Gastroesophageal sphincter (tissue), 3 donors: ENCODE measurements around the gene PYDC1.

Source experiments
- EP300 ChIP-seq: sonication (generic); formaldehyde crosslinking; IDR thresholded peaks from one replicate; pipeline ENCODE4 v1.6.1; 2017; ENCODE audit warnings: antibody characterized with exemption, mild to moderate bottlenecking
- POLR2A ChIP-seq, 2 donors: fragments of 450-650 bp; IDR thresholded peaks; one replicate each; pipeline ENCODE4 v1.6.1; 2017; ENCODE audit warnings: antibody characterized with exemption in 2 of 2, mild to moderate bottlenecking in 2 of 2, moderate library complexity in 1 of 2
- POLR2AphosphoS5 ChIP-seq: sonication (generic); formaldehyde crosslinking; IDR thresholded peaks from one replicate; pipeline ENCODE4 v1.6.1; 2017; ENCODE audit warnings: antibody characterized with exemption
- TF ChIP-seq, protein P1 (sequence below), 4 experiments: fragments of 200-600 bp in 2 of 4; fragments of 450-650 bp in 2 of 4; sonication (generic) in 1 of 4; IDR thresholded peaks; one replicate each; pipeline ENCODE4 v1.5.1; 2017 to 2019; ENCODE audit warnings: antibody characterized with exemption in 4 of 4, mild to moderate bottlenecking in 2 of 4, moderate library complexity in 2 of 4

DNA sequence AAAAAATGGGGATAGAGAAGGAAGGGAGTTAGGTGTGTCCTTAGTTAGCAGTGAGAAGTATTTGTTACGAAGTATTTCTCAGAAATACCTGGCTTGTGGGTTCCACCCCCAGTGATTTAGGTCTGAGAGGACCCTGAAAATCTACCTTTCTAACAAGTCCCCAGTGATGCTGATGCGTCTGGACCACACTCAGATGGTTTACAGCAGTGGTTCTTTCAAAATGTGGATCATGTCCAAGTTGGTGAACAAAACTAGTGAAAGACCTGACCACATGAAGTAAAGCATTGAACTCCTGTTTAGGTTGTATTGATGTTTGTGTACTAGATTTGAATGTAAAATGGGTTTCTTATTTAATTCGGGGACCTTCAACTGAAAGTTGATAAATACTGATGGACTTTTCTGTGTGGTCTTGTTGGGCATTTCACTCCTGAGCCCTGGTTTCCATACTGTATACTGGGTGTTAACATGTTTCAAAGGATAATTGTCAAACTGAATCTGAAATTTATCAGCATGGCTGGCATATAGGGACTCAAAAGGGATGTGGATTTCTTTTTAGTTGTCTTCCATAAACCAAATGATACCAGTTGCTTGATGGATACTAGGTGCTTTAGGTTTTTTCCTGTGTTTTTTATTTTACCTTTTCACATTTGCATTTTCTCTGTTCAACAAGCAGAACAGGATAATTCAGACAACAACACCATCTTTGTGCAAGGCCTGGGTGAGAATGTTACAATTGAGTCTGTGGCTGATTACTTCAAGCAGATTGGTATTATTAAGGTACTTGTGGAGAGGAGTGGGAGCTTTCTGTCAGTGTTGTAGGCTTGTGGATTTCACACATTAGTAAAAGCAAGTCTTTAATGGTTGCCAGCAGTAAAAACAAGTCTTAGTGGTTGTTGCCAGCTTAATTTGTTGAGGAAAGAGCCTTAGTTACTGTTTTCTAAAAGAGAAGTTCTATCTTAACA is 28.2 kb downstream of the PYDC1 start:
- TF ChIP-seq, protein P1, sequence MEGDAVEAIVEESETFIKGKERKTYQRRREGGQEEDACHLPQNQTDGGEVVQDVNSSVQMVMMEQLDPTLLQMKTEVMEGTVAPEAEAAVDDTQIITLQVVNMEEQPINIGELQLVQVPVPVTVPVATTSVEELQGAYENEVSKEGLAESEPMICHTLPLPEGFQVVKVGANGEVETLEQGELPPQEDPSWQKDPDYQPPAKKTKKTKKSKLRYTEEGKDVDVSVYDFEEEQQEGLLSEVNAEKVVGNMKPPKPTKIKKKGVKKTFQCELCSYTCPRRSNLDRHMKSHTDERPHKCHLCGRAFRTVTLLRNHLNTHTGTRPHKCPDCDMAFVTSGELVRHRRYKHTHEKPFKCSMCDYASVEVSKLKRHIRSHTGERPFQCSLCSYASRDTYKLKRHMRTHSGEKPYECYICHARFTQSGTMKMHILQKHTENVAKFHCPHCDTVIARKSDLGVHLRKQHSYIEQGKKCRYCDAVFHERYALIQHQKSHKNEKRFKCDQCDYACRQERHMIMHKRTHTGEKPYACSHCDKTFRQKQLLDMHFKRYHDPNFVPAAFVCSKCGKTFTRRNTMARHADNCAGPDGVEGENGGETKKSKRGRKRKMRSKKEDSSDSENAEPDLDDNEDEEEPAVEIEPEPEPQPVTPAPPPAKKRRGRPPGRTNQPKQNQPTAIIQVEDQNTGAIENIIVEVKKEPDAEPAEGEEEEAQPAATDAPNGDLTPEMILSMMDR (IDR thresholded peaks at IDR 0.05) = no peak
- TF ChIP-seq POLR2A (IDR thresholded peaks at IDR 0.05) (no peak), POLR2AphosphoS5 (no peak), EP300 (no peak)
